HL-60/S4 treated with phorbol 12-myristate 13-acetate at 8.2 ng/mL for 4 days and 3 days (cell line): ENCODE results near the gene DIAPH1.

Experiments used
- in situ Hi-C: fragments of 300-500 bp; cut with MboI; formaldehyde crosslinking; loops from 2 replicates; pipeline ENCODE4 v1.15.0; 2022; ENCODE audit warnings: low sequenced_read_pairs

The DIAPH1 gene

DNA sequence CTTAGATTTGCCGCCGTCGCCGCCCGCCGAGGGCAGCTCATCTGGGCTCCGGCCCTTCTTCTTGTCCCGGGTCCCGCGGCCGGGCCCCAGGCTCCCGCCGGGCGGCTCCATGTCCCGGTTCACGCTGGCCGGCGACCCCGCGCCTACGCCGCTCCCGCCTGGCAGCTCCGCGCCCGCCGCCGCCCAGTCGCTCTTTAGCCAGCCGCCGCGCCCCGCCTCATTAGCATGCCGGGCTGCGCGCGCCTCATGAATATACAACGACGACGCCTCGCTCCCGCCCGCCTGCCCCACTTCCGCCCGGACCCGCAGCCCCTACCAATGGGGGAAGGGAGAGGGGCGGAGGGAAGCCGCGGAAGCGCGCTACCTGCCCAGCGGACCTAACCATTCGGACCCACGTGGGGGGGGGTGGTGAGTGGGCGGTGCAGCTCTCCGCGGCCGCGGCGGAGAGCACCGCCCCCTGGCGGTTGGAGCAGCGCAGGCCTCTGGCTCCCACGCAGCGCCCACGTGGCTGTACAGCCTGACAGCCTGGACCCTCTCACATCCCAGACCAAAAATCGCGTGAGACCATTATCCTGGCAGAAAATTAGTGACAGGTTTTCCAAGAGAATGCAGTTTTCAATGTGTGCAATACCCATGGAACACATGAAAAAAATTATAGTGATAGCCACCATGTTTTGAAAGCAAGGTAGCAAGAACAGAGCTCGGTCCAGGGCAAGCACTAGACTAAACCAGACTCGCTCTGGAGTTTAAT, at the start of gene DIAPH1:
DIAPH1 (minus strand) TSS at position 197 of the 751 bp plus-strand sequence; CDS start at position 111, 86 bp downstream.
- in situ Hi-C loops = no loop called here

- in situ Hi-C loops = no loop called here
These were observed 47.5 kb upstream of the DIAPH1 start for GRCh38 chr5:141665995-141666940.

- in situ Hi-C loops = no loop called here
These were observed 46.1 kb upstream of the DIAPH1 start for GRCh38 chr5:141664733-141665461.

DNA sequence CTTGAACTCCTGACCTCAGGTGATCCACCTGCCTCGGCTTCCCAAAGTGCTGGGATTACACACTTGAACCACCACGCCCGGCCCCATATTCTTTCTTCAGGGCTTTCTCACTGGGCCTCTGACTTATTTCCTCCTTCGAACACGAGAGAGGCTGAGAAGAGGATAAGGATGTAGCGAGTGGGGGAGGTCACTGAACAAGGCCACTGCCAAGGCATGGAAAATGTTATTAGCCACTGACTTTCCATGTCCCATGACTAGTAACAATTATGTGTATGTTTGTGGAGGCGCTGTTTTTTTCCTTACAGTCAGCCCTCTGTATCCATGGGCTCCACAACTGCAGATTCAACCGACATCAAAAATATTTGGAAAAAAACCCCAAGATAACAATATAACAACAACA, 44.7 kb upstream of the DIAPH1 start:
- in situ Hi-C loops = no loop called here

DNA sequence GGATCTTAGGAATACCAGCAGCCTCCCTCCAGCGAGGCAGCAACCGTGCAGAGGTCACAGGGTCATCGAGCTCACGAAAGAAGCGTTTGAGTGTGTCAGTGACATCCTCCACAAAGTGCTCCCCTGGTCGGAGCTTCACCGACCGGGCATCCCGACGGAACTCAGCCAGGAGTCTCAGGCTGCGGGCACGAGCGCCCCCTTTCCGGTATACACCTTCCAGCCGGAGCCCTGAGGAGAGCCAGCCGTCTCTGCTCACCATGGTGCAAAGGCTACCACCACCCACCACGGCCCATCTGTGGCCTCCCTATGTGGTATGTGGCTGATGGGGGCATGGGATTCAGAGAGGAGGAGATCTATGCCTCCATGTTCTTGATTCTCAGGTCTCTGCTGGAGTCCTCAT, 43.2 kb upstream of the DIAPH1 start:
- in situ Hi-C loops = no loop called here

DNA sequence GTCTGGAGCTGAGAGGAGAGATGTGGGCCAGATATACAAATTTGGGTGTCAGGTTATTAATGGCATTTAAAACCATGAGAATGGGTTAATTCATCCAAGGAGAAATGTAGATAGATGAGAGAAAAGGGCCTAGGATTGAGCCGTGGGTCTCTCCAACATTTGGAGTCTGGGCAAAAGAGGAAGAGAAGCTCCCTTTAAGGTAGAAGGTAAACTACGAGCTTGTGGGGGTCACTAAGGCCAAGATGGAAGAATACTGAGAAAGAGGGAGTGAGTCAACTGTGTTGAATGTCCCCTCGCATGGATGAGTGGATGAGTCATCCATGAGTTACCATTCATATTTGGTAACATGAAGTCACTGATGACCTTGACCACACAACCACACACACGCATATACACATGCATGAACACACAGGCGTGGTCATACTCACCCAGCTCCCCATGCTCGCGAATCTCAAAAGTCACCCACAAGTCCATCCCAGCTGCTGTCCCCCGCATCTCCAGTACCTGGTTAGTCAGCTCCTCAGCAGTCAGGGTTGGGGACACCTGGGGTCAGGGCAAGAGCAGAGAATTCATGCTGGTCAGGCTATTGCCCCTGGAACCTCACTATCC, 39.2 kb upstream of the DIAPH1 start:
- in situ Hi-C loops = no loop called here

- in situ Hi-C loops = no loop called here
These were observed 38.6 kb upstream of the DIAPH1 start for GRCh38 chr5:141657404-141657803.

GRCh38 chr5:141656396-141656795, 37.6 kb upstream of the DIAPH1 start:
- in situ Hi-C loops = no loop called here

- in situ Hi-C loops = no loop called here
These were observed 36.2 kb upstream of the DIAPH1 start for GRCh38 chr5:141655020-141655419.

DNA sequence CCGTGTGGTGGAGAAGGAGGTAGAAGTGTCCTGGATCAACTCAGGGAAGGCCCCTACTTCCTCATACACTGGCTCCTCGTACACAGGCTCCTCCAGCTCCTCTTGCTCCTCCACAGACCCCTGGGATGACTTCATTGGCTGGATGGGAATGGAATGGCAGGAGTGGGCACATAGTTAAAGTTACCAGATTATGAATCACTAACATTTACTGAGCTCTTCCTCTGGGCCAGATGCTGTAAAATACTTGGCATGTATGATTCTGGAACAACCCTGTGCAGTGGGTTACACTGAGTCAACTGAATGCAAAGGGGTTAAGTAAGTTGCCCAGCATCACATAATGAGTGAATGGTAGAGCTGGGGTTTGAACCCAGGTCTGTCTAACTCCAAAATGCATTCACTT, 35.5 kb upstream of the DIAPH1 start:
- in situ Hi-C loops = no loop called here

DNA sequence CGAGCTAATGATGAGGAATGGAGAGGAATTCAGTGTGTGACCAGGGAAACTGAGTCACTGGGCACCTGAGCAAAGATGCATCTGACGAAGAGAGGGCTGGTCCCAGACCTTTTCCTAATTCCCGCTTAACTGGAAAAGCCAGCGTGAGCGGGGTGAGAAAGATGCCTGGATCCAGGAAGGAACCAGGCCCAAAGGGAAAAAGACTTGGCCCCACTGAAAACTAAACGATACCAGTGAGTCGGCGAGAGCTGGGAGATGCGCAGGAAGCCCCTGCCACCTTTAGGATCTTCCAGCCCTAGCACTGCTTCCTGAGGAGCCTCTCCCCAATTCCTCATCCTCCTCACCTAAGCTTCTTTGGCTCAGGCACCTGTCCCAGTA, 32.9 kb upstream of the DIAPH1 start:
- in situ Hi-C loops = no loop called here

- in situ Hi-C loops = no loop called here
These were observed 32.3 kb upstream of the DIAPH1 start, which contains the start of gene FCHSD1 for GRCh38 chr5:141650851-141651727. Gene FCHSD1 (minus strand): TSS chr5:141651418. CDS start chr5:141651368, 50 bp downstream.

DNA sequence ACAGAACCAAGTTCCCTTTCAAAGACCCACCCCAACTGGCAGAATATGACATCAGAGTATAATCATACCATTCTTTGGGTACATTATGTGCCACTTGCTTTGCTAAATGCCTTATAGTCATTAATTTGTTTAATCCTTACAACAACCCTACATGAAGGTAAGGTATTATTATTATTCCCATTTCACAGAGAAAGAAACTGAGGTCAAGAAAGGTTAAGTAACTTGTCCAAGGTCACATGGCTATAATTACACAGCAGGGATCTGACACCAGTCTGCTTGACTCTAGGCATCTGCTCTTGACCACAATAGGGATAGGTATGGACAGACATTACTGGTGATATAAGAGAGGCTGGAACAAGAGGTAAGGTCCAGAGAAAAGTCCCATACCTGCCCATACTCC, 31.2 kb upstream of the DIAPH1 start:
- in situ Hi-C loops = no loop called here

DNA sequence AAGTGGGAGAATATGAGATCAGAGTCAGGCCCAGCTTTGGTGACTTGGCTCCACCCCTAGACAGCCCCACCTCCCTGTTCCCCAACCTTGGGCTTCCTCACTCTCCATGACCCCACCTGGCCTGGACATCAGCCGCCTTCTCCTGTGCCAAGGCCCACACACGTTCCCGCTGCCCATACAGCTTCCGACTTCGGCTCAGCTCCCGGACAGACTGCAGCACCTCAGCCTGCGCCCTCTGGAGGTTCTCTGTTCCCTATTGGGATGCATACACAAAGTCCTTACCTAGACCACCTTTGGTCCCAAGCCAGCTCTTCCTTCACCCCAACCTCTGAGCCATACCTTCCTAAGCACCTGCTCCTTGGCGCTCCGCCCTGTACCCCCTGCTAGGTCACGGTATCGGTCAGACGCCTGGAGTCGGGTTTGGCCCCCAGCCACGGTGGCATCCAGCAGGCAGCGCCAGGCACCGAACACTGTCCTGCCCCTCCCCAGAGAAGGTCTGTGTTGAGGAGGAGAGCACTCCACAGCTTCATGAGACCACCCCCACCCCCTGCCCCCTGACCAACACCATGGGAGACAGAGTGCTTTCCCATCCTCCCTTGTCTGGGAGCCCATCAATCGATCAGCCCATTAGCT, 30.4 kb upstream of the DIAPH1 start:
- in situ Hi-C loops = no loop called here

DNA sequence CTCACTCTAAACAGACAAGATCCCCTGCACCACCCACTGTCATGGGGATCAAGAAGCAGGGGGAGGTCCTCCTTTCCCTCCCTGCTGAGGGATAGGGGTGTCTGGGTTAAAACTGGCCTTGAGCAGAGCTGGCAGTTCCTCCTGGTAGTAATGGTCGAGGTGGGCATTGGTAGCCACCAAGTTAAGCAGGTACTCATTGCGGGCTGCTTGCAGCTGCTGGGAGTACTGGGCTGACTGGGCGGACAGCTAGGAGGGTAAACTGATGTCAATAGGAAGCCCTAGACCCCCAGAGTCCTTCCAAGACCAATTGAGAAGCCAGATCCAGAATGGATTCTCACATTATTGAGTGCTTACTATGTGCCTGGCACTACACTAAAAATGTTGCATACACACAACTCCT, 29.1 kb upstream of the DIAPH1 start:
- in situ Hi-C loops = no loop called here

- in situ Hi-C loops = no loop called here
These were observed 28.4 kb upstream of the DIAPH1 start for GRCh38 chr5:141647242-141647641.

DNA sequence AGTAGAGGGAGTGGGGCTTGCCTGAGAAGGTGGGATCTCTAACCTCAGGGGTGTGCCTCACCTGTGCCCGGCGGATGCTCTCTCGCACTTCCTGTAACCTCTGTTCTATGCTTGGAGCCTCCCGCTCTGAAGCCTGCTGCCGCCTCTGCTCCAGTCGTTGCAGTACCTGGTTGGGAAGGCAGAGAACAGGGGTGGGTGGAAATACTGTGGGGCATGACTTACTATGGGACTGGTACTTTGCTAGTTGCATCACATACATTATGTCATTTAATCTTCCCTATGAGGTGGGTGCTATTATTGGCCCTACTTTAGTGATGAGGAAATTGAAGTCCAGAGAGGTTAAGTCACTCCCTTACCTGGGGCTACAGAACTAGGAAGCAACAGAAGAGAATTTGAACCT, 27.2 kb upstream of the DIAPH1 start:
- in situ Hi-C loops = no loop called here

- in situ Hi-C loops = no loop called here
These were observed 23.0 kb upstream of the DIAPH1 start for GRCh38 chr5:141641634-141642267.

GRCh38 chr5:141640698-141641097, 21.9 kb upstream of the DIAPH1 start:
- in situ Hi-C loops = no loop called here
